WTC11 (cell line): ENCODE data around the gene ZNF333. TPM values are rescaled to one million over a fixed set of nuclear protein-coding genes. Genes with fewer than 3 reads are reported as not detected.

Experiments
- ATAC-seq: fragments of 200-7000 bp; cut with Tn5 transposase; 2 replicates; pipeline ENCODE4 v1.10.0; 2021; ENCODE audit warnings: mild to moderate bottlenecking, moderate library complexity
- CTCF ChIA-PET: fragments of 300-600 bp; sonication (Branson Sonifier 250); formaldehyde crosslinking; loops from one replicate; lab custom pipeline; 2021; ENCODE audit warnings: antibody characterized with exemption; lab: Charles Lee
- POLR2A ChIA-PET: fragments of 350-600 bp; sonication (Branson Sonifier 250); formaldehyde crosslinking; loops from one replicate; lab custom pipeline; 2021; ENCODE audit warnings: antibody characterized with exemption; lab: Charles Lee
- DNase-seq: peaks from one replicate; pipeline ENCODE4 v3.0.0; 2021; ENCODE audit warnings: low spot score
- H3K27ac Mint-ChIP-seq: 2 replicates; pipeline ENCODE4 v1.8.0; 2021; ENCODE audit warnings: mixed read lengths
- H3K27me3 Mint-ChIP-seq: 2 replicates; pipeline ENCODE4 v1.8.0; 2021; ENCODE audit warnings: low read depth, mild to moderate bottlenecking, moderate library complexity, mixed read lengths
- H3K36me3 Mint-ChIP-seq: 2 replicates; pipeline ENCODE4 v1.8.0; 2021; ENCODE audit warnings: mixed read lengths
- H3K4me1 Mint-ChIP-seq: 2 replicates; pipeline ENCODE4 v1.8.0; 2022; ENCODE audit warnings: mixed read lengths
- H3K4me3 Mint-ChIP-seq: 2 replicates; pipeline ENCODE4 v1.8.0; 2021; ENCODE audit warnings: mild to moderate bottlenecking, moderate library complexity, mixed read lengths
- H3K9me3 Mint-ChIP-seq: 2 replicates; pipeline ENCODE4 v1.8.0; 2021; ENCODE audit warnings: mixed read lengths
- ARID4B ChIP-seq: sonication (generic); formaldehyde crosslinking; IDR thresholded peaks from 2 replicates; pipeline ENCODE4 v1.8.0; 2023; ENCODE audit warnings: missing genetic modification reagents, mild to moderate bottlenecking, borderline replicate concordance
- CBFB ChIP-seq: sonication (generic); formaldehyde crosslinking; IDR thresholded peaks from 2 replicates; pipeline ENCODE4 v1.8.1; 2022; ENCODE audit warnings: mild to moderate bottlenecking, low read depth, missing genetic modification reagents
- CREM ChIP-seq: sonication (generic); formaldehyde crosslinking; IDR thresholded peaks from 2 replicates; pipeline ENCODE4 v1.8.1; 2022; ENCODE audit warnings: mild to moderate bottlenecking, missing genetic modification reagents, moderate library complexity
- E2F5 ChIP-seq: sonication (generic); formaldehyde crosslinking; IDR thresholded peaks from 2 replicates; pipeline ENCODE4 v1.8.1; 2022; ENCODE audit warnings: mild to moderate bottlenecking, moderate library complexity, missing genetic modification reagents
- IRF1 ChIP-seq: sonication (generic); formaldehyde crosslinking; IDR thresholded peaks from 2 replicates; pipeline ENCODE4 v1.8.0; 2023; ENCODE audit warnings: missing genetic modification reagents
- IRF2 ChIP-seq: sonication (generic); formaldehyde crosslinking; IDR thresholded peaks from 2 replicates; pipeline ENCODE4 v1.8.0; 2022; ENCODE audit warnings: low read depth, missing genetic modification reagents, borderline replicate concordance
- MYBL2 ChIP-seq: sonication (generic); formaldehyde crosslinking; IDR thresholded peaks from 2 replicates; pipeline ENCODE4 v1.8.1; 2023; ENCODE audit warnings: mild to moderate bottlenecking, moderate library complexity, missing genetic modification reagents
- NR1H2 ChIP-seq: sonication (generic); formaldehyde crosslinking; IDR thresholded peaks from 2 replicates; pipeline ENCODE4 v1.9.0; 2021; ENCODE audit warnings: mild to moderate bottlenecking, moderate library complexity, missing genetic modification reagents
- NR2C2 ChIP-seq: sonication (generic); formaldehyde crosslinking; IDR thresholded peaks from 2 replicates; pipeline ENCODE4 v1.8.0; 2022; ENCODE audit warnings: mild to moderate bottlenecking, missing genetic modification reagents
- PRRX2 ChIP-seq: fragments of 250-450 bp; sonication (Bioruptor Pico); IDR thresholded peaks from 2 replicates; pipeline ENCODE4 v1.8.0; 2021; ENCODE audit warnings: mild to moderate bottlenecking
- RORB ChIP-seq: fragments of 250-450 bp; sonication (Bioruptor Pico); IDR thresholded peaks from 2 replicates; pipeline ENCODE4 v1.9.0; 2021; ENCODE audit warnings: mild to moderate bottlenecking
- ZNF219 ChIP-seq: sonication (generic); formaldehyde crosslinking; IDR thresholded peaks from 2 replicates; pipeline ENCODE4 v1.8.0; 2023; ENCODE audit warnings: missing genetic modification reagents, mild to moderate bottlenecking, borderline replicate concordance
- ZNF263 ChIP-seq: sonication (generic); formaldehyde crosslinking; IDR thresholded peaks from 2 replicates; pipeline ENCODE4 v1.8.1; 2022; ENCODE audit warnings: low read depth, mild to moderate bottlenecking, moderate library complexity, missing genetic modification reagents
- ZNF396 ChIP-seq: fragments of 250-450 bp; sonication (Bioruptor Pico); IDR thresholded peaks from 2 replicates; pipeline ENCODE4 v1.8.0; 2021; ENCODE audit warnings: mild to moderate bottlenecking, moderate library complexity, borderline replicate concordance
- ZNF423 ChIP-seq: fragments of 250-450 bp; sonication (Bioruptor Pico); IDR thresholded peaks from 2 replicates; pipeline ENCODE4 v2.1.2; 2022; ENCODE audit warnings: mild to moderate bottlenecking, moderate library complexity
- total RNA-seq: library from RNA; stranded (reverse); gene quantifications from 3 replicates; pipeline ENCODE4 v1.2.3, GENCODE V29; 2021
- TF ChIP-seq, protein P1 (sequence below): sonication (generic); formaldehyde crosslinking; IDR thresholded peaks from 2 replicates; pipeline ENCODE4 v1.8.1; 2023; ENCODE audit warnings: mild to moderate bottlenecking, moderate library complexity, missing genetic modification reagents
- TF ChIP-seq, protein P2 (sequence below): fragments of 250-450 bp; sonication (Bioruptor Pico); IDR thresholded peaks from 2 replicates; pipeline ENCODE4 v2.1.2; 2022; ENCODE audit warnings: mild to moderate bottlenecking, moderate library complexity
- TF ChIP-seq, protein P3 (sequence below): sonication (generic); formaldehyde crosslinking; IDR thresholded peaks from 2 replicates; pipeline ENCODE4 v1.8.1; 2022; ENCODE audit warnings: low read depth, missing genetic modification reagents, borderline replicate concordance

The ZNF333 gene
- total RNA-seq, 1 experiment from 2014 or later: 16.2 TPM

DNA sequence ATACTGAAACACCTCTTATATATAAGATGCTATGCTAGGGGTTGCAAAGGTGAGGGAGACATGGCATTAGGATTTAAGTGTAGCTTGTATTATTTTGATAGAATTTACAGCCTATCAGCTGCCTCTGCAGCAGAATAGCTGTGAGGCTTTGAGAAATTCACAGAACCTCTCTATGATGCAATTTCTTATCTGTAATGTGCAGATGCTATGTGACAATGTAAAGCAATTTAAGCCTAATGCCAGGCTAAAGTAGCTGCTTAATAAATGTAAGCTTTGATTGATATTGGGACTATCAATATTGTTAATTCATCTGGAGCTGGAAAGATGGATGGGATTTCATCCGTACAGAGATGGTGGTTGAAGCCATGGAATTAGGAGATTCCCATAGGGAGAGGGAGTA is 16.8 kb upstream of the ZNF333 start:
- POLR2A ChIA-PET: no interaction called here
- H3K36me3 Mint-ChIP-seq: no peaks in the 10 kb centered on the region
- peaks cover 30% of the 10 kb centered on the region for H3K27me3 Mint-ChIP-seq
- CTCF ChIA-PET: interaction anchor here (0.7 to 1.3 kb wide), 2 partner anchors 14 to 100 kb away, joined by 3 read pairs; no protein-coding TSS in a partner anchor
- H3K9me3 Mint-ChIP-seq: peaks cover 27% of the 10 kb centered on the region
- H3K4me1 Mint-ChIP-seq: no peaks in the 10 kb centered on the region
- TF ChIP-seq ZNF263 (CRISPR knock-in tag) (no peak), CBFB (CRISPR knock-in tag) (no peak), E2F5 (CRISPR knock-in tag) (no peak), PRRX2 (CRISPR knock-in tag) (no peak), NR2C2 (CRISPR knock-in tag) (no peak), CREM (CRISPR knock-in tag) (no peak), IRF2 (CRISPR knock-in tag) (no peak), ZNF396 (CRISPR knock-in tag) (no peak), RORB (CRISPR knock-in tag) (no peak), ZNF423 (no peak), MYBL2 (no peak)
- TF ChIP-seq, protein P1, sequence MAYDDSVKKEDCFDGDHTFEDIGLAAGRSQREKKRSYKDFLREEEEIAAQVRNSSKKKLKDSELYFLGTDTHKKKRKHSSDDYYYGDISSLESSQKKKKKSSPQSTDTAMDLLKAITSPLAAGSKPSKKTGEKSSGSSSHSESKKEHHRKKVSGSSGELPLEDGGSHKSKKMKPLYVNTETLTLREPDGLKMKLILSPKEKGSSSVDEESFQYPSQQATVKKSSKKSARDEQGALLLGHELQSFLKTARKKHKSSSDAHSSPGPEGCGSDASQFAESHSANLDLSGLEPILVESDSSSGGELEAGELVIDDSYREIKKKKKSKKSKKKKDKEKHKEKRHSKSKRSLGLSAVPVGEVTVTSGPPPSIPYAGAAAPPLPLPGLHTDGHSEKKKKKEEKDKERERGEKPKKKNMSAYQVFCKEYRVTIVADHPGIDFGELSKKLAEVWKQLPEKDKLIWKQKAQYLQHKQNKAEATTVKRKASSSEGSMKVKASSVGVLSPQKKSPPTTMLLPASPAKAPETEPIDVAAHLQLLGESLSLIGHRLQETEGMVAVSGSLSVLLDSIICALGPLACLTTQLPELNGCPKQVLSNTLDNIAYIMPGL (CRISPR knock-in tag): no peak
- TF ChIP-seq, all 79 proteins: peak for 0
- H3K4me3 Mint-ChIP-seq: no peak overlapping the region
- DNase-seq (no peak), ATAC-seq (no peak)
- H3K27ac Mint-ChIP-seq: no peak overlapping the region

DNA sequence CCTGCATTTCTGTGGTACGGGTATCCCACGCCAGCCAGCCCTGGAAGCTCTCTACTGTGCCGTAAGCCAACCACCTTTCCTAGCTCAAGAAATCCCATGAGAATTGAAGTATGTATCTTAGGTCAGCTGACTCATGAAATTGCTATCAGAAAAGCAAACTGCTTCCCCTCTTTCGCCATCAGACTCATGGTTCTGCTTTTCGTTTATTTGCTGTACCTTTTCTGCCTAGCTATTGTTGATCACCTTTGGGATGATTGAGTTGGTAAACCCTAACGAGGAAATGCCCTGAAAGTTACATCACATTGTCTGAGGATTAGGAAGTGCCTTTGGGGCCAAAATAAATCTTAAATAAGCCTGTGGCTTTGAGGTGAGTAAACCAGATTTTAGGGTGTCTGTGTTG is 15.1 kb upstream of the ZNF333 start, which contains the start of gene ADGRE3:
Gene ADGRE3, minus strand, starts transcription at position 81 of the 400 bp plus-strand sequence. Its CDS starts 74 bp downstream, at position 7.
- no peaks in the 10 kb centered on the region for H3K36me3 Mint-ChIP-seq
- peaks cover 14% of the 10 kb centered on the region for H3K9me3 Mint-ChIP-seq
- H3K4me3 Mint-ChIP-seq: no peak within 1 kb of the TSS
- H3K27ac Mint-ChIP-seq: no peak within 1 kb of the TSS
- DNase-seq: no peak
- no peaks in the 10 kb centered on the region for H3K4me1 Mint-ChIP-seq
- ChIA-PET POLR2A (no interaction called here), CTCF (interaction anchor here (0.9 kb wide), 1 partner anchor 12 kb away, joined by 3 read pairs; no protein-coding TSS in a partner anchor)
- TF ChIP-seq NR1H2 (CRISPR knock-in tag): no peak
- TF ChIP-seq ZNF219 (CRISPR knock-in tag): no peak
- TF ChIP-seq RORB (CRISPR knock-in tag): no peak
- TF ChIP-seq, protein P2, sequence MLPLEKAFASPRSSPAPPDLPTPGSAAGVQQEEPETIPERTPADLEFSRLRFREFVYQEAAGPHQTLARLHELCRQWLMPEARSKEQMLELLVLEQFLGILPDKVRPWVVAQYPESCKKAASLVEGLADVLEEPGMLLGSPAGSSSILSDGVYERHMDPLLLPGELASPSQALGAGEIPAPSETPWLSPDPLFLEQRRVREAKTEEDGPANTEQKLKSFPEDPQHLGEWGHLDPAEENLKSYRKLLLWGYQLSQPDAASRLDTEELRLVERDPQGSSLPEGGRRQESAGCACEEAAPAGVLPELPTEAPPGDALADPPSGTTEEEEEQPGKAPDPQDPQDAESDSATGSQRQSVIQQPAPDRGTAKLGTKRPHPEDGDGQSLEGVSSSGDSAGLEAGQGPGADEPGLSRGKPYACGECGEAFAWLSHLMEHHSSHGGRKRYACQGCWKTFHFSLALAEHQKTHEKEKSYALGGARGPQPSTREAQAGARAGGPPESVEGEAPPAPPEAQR (CRISPR knock-in tag): no peak
- TF ChIP-seq, protein P3, sequence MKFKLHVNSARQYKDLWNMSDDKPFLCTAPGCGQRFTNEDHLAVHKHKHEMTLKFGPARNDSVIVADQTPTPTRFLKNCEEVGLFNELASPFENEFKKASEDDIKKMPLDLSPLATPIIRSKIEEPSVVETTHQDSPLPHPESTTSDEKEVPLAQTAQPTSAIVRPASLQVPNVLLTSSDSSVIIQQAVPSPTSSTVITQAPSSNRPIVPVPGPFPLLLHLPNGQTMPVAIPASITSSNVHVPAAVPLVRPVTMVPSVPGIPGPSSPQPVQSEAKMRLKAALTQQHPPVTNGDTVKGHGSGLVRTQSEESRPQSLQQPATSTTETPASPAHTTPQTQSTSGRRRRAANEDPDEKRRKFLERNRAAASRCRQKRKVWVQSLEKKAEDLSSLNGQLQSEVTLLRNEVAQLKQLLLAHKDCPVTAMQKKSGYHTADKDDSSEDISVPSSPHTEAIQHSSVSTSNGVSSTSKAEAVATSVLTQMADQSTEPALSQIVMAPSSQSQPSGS (CRISPR knock-in tag): no peak
- no peak for TF ChIP-seq IRF2 (CRISPR knock-in tag)
- no peak for TF ChIP-seq ARID4B (CRISPR knock-in tag)
- TF ChIP-seq ZNF396 (CRISPR knock-in tag): no peak
- TF ChIP-seq IRF1 (CRISPR knock-in tag): no peak
- TF ChIP-seq, protein P1 (CRISPR knock-in tag): no peak
- ATAC-seq: no peak
- peaks cover 24% of the 10 kb centered on the region for H3K27me3 Mint-ChIP-seq
